HCT116 (cell line): ENCODE results near the gene VPS35.

Experiments used
- CEBPB ChIP-seq: IDR thresholded peaks from 2 replicates; pipeline ENCODE4 v1.6.1; 2012; ENCODE audit warnings: low read depth
- CTCF ChIP-seq, 3 experiments: fragments of 200-600 bp in 1 of 3; sonication (generic) in 1 of 3; IDR thresholded peaks in 2 of 3; conservative IDR thresholded peaks in 1 of 3; 2 replicates each; pipeline ENCODE4 v1.5.1; 2012 to 2017; ENCODE audit warnings: low read depth in 2 of 3, low read length in 2 of 3, antibody characterized with exemption in 1 of 3, borderline replicate concordance in 1 of 3, control low read depth in 1 of 3, mild to moderate bottlenecking in 1 of 3, mixed read lengths in 1 of 3, mixed run types in 1 of 3, moderate library complexity in 1 of 3; ENCODE audit not compliant: insufficient read depth in 1 of 3
- EGR1 ChIP-seq: IDR thresholded peaks from 2 replicates; pipeline ENCODE4 v1.6.1; 2012; ENCODE audit warnings: low read depth
- POLR2A ChIP-seq: IDR thresholded peaks from 2 replicates; pipeline ENCODE4 v1.7.0; 2011; ENCODE audit warnings: borderline replicate concordance; ENCODE audit not compliant: insufficient read depth, insufficient read length; ENCODE audit errors: extremely low read depth
- POLR2AphosphoS5 ChIP-seq: IDR thresholded peaks from 2 replicates; pipeline ENCODE4 v1.6.1; 2011; ENCODE audit warnings: mild to moderate bottlenecking, low read depth, low read length, moderate library complexity
- YY1 ChIP-seq: IDR thresholded peaks from 2 replicates; pipeline ENCODE4 v1.6.1; 2011; ENCODE audit warnings: low read length, low read depth, moderate library complexity, mild to moderate bottlenecking; ENCODE audit not compliant: insufficient replicate concordance; ENCODE audit errors: extremely low read depth

GRCh38 chr16:46727184-46727583 lies 38.2 kb upstream of the VPS35 start:
- TF ChIP-seq CTCF (IDR thresholded peaks at IDR 0.05 in 2 of 3, conservative IDR thresholded peaks at IDR 0.05 in 1 of 3; ENCODE audit: borderline replicate concordance in 1 of 3, insufficient read depth in 1 of 3, low read depth in 2 of 3, low read length in 2 of 3) (no peak), POLR2A (no peak), YY1 (no peak), POLR2AphosphoS5 (no peak), EGR1 (no peak), CEBPB (no peak)
